ENCODE data around the gene COPG2. TPM values are rescaled to one million over a fixed set of nuclear protein-coding genes. Genes with fewer than 3 reads are reported as not detected.

Gene COPG2
- polyA plus RNA-seq, 1 of the 3 experiments (the other 2 are of a cell fraction), result 44.3 TPM

- H3K27me3 ChIP-seq (ENCODE audit: insufficient read depth), result no peaks in the 10 kb centered on the region
- peaks cover 18 to 21% of the 10 kb centered on the region in 2 experiments for H3K36me3 ChIP-seq (replicated peaks in 1 of 2; ENCODE audit: control insufficient read depth in 1 of 2, insufficient read depth in 2 of 2, low read length in 1 of 2)
- no peak overlapping the region for H2AFZ ChIP-seq (ENCODE audit: low read depth)
- H3K4me2 ChIP-seq, result no peak overlapping the region
- H3K9me2 ChIP-seq, result no peaks in the 10 kb centered on the region
- no peak overlapping the region for H3K9ac ChIP-seq
- no peak for DNase-seq
- no peaks in the 10 kb centered on the region for H3F3A ChIP-seq (replicated peaks; ENCODE audit: insufficient read depth)
- H3K79me2 ChIP-seq (ENCODE audit: insufficient read depth), result no peaks in the 10 kb centered on the region
- CTCF ChIA-PET, result interaction anchor here (0.6 to 1.4 kb wide), 2 partner anchors 282 to 487 kb away, joined by 3 to 4 read pairs; no protein-coding TSS in a partner anchor
- WGBS (ENCODE audit: low lambda C conversion rate), result 95% methylated on average over 2 of the region's 2 CpGs
- H3K4me3 ChIP-seq (ENCODE audit: low read depth in 2 of 2, low read length in 1 of 2), result no peak overlapping the region
- TF ChIP-seq MAX (IDR thresholded peaks at IDR 0.05; ENCODE audit: low read depth), result no peak
- TF ChIP-seq NFIC (IDR thresholded peaks at IDR 0.05; ENCODE audit: borderline replicate concordance), result no peak
- TF ChIP-seq RAD21 (IDR thresholded peaks at IDR 0.05; ENCODE audit: low read length), result no peak
- TF ChIP-seq EZH2phosphoT487 (IDR thresholded peaks at IDR 0.05; ENCODE audit: borderline replicate concordance, low read depth), result no peak
- TF ChIP-seq GABPA (IDR thresholded peaks at IDR 0.05; ENCODE audit: low read depth), result no peak
- TF ChIP-seq ELF1 (IDR thresholded peaks at IDR 0.05), result no peak
- TF ChIP-seq FOXJ3 (CRISPR knock-in tag; IDR thresholded peaks at IDR 0.05), result no peak
- TF ChIP-seq TEAD4 (IDR thresholded peaks at IDR 0.05; ENCODE audit: borderline replicate concordance, insufficient read depth), result no peak
- TF ChIP-seq MXI1 (IDR thresholded peaks at IDR 0.05; ENCODE audit: low read depth, low read length), result no peak
- TF ChIP-seq CHD2 (IDR thresholded peaks at IDR 0.05; ENCODE audit: low read length, partially characterized antibody), result no peak
- TF ChIP-seq ZBTB33 (IDR thresholded peaks at IDR 0.05; ENCODE audit: borderline replicate concordance, low read depth), result no peak
- no peak for TF ChIP-seq YY1 (IDR thresholded peaks at IDR 0.05; ENCODE audit: low read depth)
- no peak for TF ChIP-seq RCOR1 (IDR thresholded peaks at IDR 0.05; ENCODE audit: low read length)
- TF ChIP-seq JUND (IDR thresholded peaks at IDR 0.05), result no peak
- no peaks in the 10 kb centered on the region for H4K20me1 ChIP-seq (ENCODE audit: insufficient read depth)
- 0 out of 2 replicates have a peak, but pooled peaks cover 3% of the 10 kb centered on the region for H3K9me3 ChIP-seq
- POLR2A ChIA-PET, result no interaction called here
- H3K27ac ChIP-seq (ENCODE audit: low read depth in 2 of 2, low read length in 1 of 2), result no peak overlapping the region
- H3K4me1 ChIP-seq (ENCODE audit: control insufficient read depth in 1 of 2, insufficient read depth in 2 of 2, low read depth in 1 of 2, low read length in 1 of 2), result no peaks in the 10 kb centered on the region
These were observed 109.4 kb downstream of the COPG2 start for GRCh38 chr7:130559184-130559583.

- no peak overlapping the region for H2AFZ ChIP-seq (ENCODE audit: low read depth)
- no peak for DNase-seq
- H3K36me3 ChIP-seq (replicated peaks in 1 of 2; ENCODE audit: control insufficient read depth in 1 of 2, insufficient read depth in 2 of 2, low read length in 1 of 2), result peaks cover 27 to 33% of the 10 kb centered on the region in 2 experiments
- no peaks in the 10 kb centered on the region for H3K9me2 ChIP-seq
- H3K79me2 ChIP-seq (ENCODE audit: insufficient read depth), result no peaks in the 10 kb centered on the region
- no peak overlapping the region for H3K4me3 ChIP-seq (ENCODE audit: low read depth in 2 of 2, low read length in 1 of 2)
- H4K20me1 ChIP-seq (ENCODE audit: insufficient read depth), result no peaks in the 10 kb centered on the region
- no peaks in the 10 kb centered on the region for H3F3A ChIP-seq (replicated peaks; ENCODE audit: insufficient read depth)
- WGBS (ENCODE audit: low lambda C conversion rate), result 76% methylated on average over 3 of the region's 3 CpGs
- ChIA-PET POLR2A (no interaction called here), CTCF (no interaction called here)
- H3K27me3 ChIP-seq (ENCODE audit: insufficient read depth), result no peaks in the 10 kb centered on the region
- H3K9ac ChIP-seq, result no peak overlapping the region
- no peak overlapping the region for H3K4me2 ChIP-seq
- no peak overlapping the region for H3K27ac ChIP-seq (ENCODE audit: low read depth in 2 of 2, low read length in 1 of 2)
- H3K9me3 ChIP-seq, result no peaks in the 10 kb centered on the region
- H3K4me1 ChIP-seq (ENCODE audit: control insufficient read depth in 1 of 2, insufficient read depth in 2 of 2, low read depth in 1 of 2, low read length in 1 of 2), result no peaks in the 10 kb centered on the region; a peak in 1 of 4 replicates
- no peak for TF ChIP-seq USF2 (IDR thresholded peaks at IDR 0.05; ENCODE audit: borderline replicate concordance, low read depth, low read length)
- no peak for TF ChIP-seq MAX (IDR thresholded peaks at IDR 0.05; ENCODE audit: low read depth)
- TF ChIP-seq GATA2 (CRISPR knock-in tag; IDR thresholded peaks at IDR 0.05), result no peak
- no peak for TF ChIP-seq GABPA (IDR thresholded peaks at IDR 0.05; ENCODE audit: low read depth)
- no peak for TF ChIP-seq ZBTB33 (IDR thresholded peaks at IDR 0.05; ENCODE audit: borderline replicate concordance, low read depth)
- no peak for TF ChIP-seq MXI1 (IDR thresholded peaks at IDR 0.05; ENCODE audit: low read depth, low read length)
- TF ChIP-seq NFIC (IDR thresholded peaks at IDR 0.05; ENCODE audit: borderline replicate concordance), result no peak
- no peak for TF ChIP-seq IRF3 (IDR thresholded peaks at IDR 0.05; ENCODE audit: low read depth, low read length)
- no peak for TF ChIP-seq RCOR1 (IDR thresholded peaks at IDR 0.05; ENCODE audit: low read length)
These were observed 114.1 kb downstream of the COPG2 start for GRCh38 chr7:130554481-130554880.

Measured in SK-N-SH (cell line).